Lung (tissue), 12 donors: ENCODE results near the gene ENTHD1. TPM values are rescaled to one million over a fixed set of nuclear protein-coding genes. Genes with fewer than 3 reads are reported as not detected.

ENCODE experiments used
- ATAC-seq: fragments of 200-7000 bp; cut with Tn5 transposase; one replicate; pipeline ENCODE4 v1.9.1; 2020; ENCODE audit warnings: moderate number of reproducible peaks; ENCODE audit not compliant: insufficient read depth, low FRiP score
- DNase-seq, 3 donors: peaks; one replicate each; pipeline ENCODE4 v3.0.0-alpha.2; 2013 to 2017
- H3K27ac ChIP-seq, 2 donors: one replicate each; pipeline ENCODE4 v1.5.1; 2013; ENCODE audit warnings: mild to moderate bottlenecking in 2 of 2, moderate library complexity in 2 of 2, control low read depth in 1 of 2, inconsistent platforms in 1 of 2, low read depth in 1 of 2, low read length in 1 of 2
- H3K27me3 ChIP-seq, 3 donors: one replicate each; pipeline ENCODE4 v1.5.1; 2013; ENCODE audit warnings: low read length in 2 of 3; ENCODE audit not compliant: control insufficient read depth in 3 of 3, insufficient read depth in 3 of 3
- H3K36me3 ChIP-seq, 4 donors: one replicate each; pipeline ENCODE4 v1.5.1; 2013; ENCODE audit warnings: low read length in 4 of 4, mild to moderate bottlenecking in 1 of 4, moderate library complexity in 1 of 4; ENCODE audit not compliant: control insufficient read depth in 4 of 4, insufficient read depth in 4 of 4
- H3K4me1 ChIP-seq, 5 donors: one replicate each; pipeline ENCODE4 v1.5.1; 2013; ENCODE audit warnings: low read length in 5 of 5, mild to moderate bottlenecking in 2 of 5, moderate library complexity in 1 of 5; ENCODE audit not compliant: control insufficient read depth in 5 of 5, insufficient read depth in 5 of 5
- H3K4me3 ChIP-seq: one replicate; pipeline ENCODE4 v1.5.1; 2013; ENCODE audit warnings: mild to moderate bottlenecking, control low read depth, moderate library complexity
- H3K9ac ChIP-seq, 2 donors: one replicate each; pipeline ENCODE4 v1.5.1; 2013; ENCODE audit warnings: low read length in 2 of 2, control low read depth in 1 of 2; ENCODE audit not compliant: insufficient read depth in 1 of 2
- H3K9me3 ChIP-seq, 4 donors: one replicate each; pipeline ENCODE4 v1.5.1; 2013; ENCODE audit warnings: low read length in 3 of 4, mild to moderate bottlenecking in 1 of 4, moderate library complexity in 1 of 4; ENCODE audit not compliant: control insufficient read depth in 4 of 4, insufficient read depth in 3 of 4
- CTCF ChIP-seq: IDR thresholded peaks from 2 replicates; pipeline ENCODE4 v1.5.1; 2012; ENCODE audit warnings: mild to moderate bottlenecking; ENCODE audit errors: control extremely low read depth, extremely low read depth
- WGBS, 2 donors: extraction: QIAGEN DNeasy Blood & Tissue Kit; methylation state at CpG; one replicate each; pipeline ENCODE4 v1.1.7; 2013; 5-methylcytosine and 5-hydroxymethylcytosine counted together
- polyA plus RNA-seq, 2 donors: library from polyadenylated mRNA; stranded (reverse); fragments of 200-250 nt; gene quantifications; one replicate each; pipeline ENCODE4 v1.2.1, GENCODE V29; 2013
- total RNA-seq, 2 donors: library from RNA; depleted of rRNA in 1 of 2; stranded (reverse); fragments of >200 nt in 1 of 2; gene quantifications; one replicate each; pipeline ENCODE4 v1.2.1, GENCODE V29; 2014 to 2021
- donor health status: control.
- donor health status: control.
- donor health status: Bipolar disorder and iron deficiency.
- donor health status: healthy.
- donor health status: DM: yes; HTN: yes; CAD: no.

Gene ENTHD1
- total and polyA plus RNA-seq, 4 donors = 0.04 to 0.15 TPM; not detected in 2

DNA sequence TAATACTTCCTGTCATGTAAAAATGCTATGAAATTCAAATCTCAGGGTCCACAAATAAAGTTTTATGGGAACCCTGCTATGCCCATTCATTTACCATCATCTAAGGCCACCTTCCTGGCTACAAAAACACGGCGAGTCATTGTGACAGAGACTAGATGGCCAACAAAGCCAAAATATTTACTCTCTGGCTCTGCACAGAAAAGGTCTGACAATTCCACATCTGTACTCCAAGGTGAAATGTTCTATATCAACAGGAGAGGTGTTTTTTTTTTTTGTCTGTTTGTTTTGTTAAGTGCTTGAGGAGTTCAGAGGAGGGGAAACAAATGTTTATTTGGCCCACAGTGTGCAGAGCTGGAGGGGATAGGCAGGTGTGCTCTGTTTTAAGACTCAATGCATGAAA is 48.0 kb upstream of the ENTHD1 start:
- ATAC-seq (no peak), DNase-seq (no peak)
- Histone ChIP-seq H3K4me3 (no peak overlapping the region), H3K9me3 (no peaks in the 10 kb centered on the region), H3K4me1 (peaks cover 0 to 5% (median under 1%) of the 10 kb centered on the region in 5 donors), H3K9ac (no peak overlapping the region), H3K27me3 (peaks cover 0 to 13% (median 4%) of the 10 kb centered on the region in 3 donors), H3K27ac (no peak overlapping the region), H3K36me3 (no peaks in the 10 kb centered on the region)
- no peak for TF ChIP-seq CTCF
- WGBS, 2 donors = 83 to 87% methylated on average over 2 of the region's 2 CpGs

DNA sequence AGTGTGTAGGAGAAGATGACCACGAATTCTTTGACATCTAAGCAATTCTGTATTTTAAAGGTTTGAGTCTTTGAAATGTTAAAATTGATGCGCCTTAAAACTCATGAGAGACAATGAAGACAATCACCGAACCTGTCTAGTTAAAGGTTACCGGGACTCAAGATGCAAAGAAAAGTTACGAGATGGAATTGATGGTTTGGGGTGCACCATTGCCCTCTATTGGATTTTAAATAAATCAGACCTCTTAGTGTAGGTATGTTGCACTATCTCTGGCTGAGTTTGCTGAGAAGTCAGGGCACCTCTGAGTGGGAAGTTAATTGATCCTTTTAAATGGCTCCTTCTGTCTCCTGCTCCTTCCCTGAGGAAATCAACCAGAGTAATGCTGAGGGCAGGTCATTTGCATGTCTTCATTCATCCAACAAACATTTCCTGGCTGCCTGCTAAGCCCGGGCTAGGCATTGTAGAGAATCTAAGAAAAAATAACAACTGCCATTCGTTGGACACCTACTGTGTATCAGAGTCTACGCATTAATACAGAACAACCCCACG is 47.3 kb upstream of the ENTHD1 start:
- WGBS, 2 donors = 71 to 79% methylated on average over 9 of the region's 9 CpGs
- peaks cover 0 to 17% (median 5%) of the 10 kb centered on the region in 3 donors for H3K27me3 ChIP-seq
- DNase-seq = no peak

DNA sequence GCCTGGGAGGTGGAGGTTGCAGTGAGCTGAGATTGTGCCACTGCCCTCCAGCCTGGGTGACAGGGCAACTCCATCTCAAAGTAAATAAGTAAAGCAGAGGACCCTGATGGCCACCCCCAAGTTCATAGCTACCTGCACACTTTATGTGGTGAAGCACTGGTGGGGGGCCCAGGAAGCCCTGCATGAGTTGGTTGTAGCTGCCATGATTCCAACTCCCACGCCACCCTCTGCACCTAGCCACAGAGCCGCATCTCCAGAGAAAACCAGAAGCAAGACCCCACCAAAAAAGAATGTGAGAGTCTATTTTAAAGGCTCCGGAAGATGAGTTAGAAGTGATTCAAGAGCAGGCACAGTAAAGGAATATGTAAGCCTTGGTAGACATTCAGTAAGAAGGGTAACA is 46.3 kb upstream of the ENTHD1 start:
- H3K4me3 ChIP-seq = no peak overlapping the region
- H3K27me3 ChIP-seq = peaks cover 0 to 27% (median 5%) of the 10 kb centered on the region in 3 donors
- H3K27ac ChIP-seq = no peak overlapping the region
- WGBS, 2 donors = 97% methylated on average over 3 of the region's 3 CpGs
- no peak for ATAC-seq
- H3K9me3 ChIP-seq = no peaks in the 10 kb centered on the region
- H3K36me3 ChIP-seq = no peaks in the 10 kb centered on the region
- no peaks in the 10 kb centered on the region for H3K4me1 ChIP-seq
- H3K9ac ChIP-seq = no peak overlapping the region
- TF ChIP-seq CTCF = no peak
- DNase-seq = no peak

More for the DNA sequence above, 47.3 kb upstream of the ENTHD1 start:
- TF ChIP-seq CTCF = no peak
- no peak overlapping the region for H3K9ac ChIP-seq
- no peak overlapping the region for H3K4me3 ChIP-seq
- H3K4me1 ChIP-seq = no peaks in the 10 kb centered on the region
- ATAC-seq = no peak
- no peaks in the 10 kb centered on the region for H3K9me3 ChIP-seq
- H3K27ac ChIP-seq = no peak overlapping the region
- no peaks in the 10 kb centered on the region for H3K36me3 ChIP-seq
